Measurements from ENCODE around the gene MYOZ1.

MYOZ1 gene

GRCh38 chr10:73588656-73589055, 52.6 kb downstream of the MYOZ1 start:
- TF ChIP-seq CTCF (IDR thresholded peaks at IDR 0.05; ENCODE audit: low read depth, low read length), result no peak
- H3K4me3 ChIP-seq (ENCODE audit: low read depth, low read length), result no peak overlapping the region

- no peak overlapping the region for H3K4me3 ChIP-seq (ENCODE audit: low read depth, low read length)
- no peak for TF ChIP-seq CTCF (IDR thresholded peaks at IDR 0.05; ENCODE audit: low read depth, low read length)
Measured at GRCh38 chr10:73586583-73586984, 54.7 kb downstream of the MYOZ1 start.

- TF ChIP-seq CTCF (IDR thresholded peaks at IDR 0.05; ENCODE audit: low read depth, low read length), result no peak
- H3K4me3 ChIP-seq (ENCODE audit: low read depth, low read length), result no peak overlapping the region
Measured at GRCh38 chr10:73585327-73585726, 55.9 kb downstream of the MYOZ1 start.

GRCh38 chr10:73584737-73585136, 56.5 kb downstream of the MYOZ1 start:
- no peak for TF ChIP-seq CTCF (IDR thresholded peaks at IDR 0.05; ENCODE audit: low read depth, low read length)
- H3K4me3 ChIP-seq (ENCODE audit: low read depth, low read length), result no peak overlapping the region

GRCh38 chr10:73581918-73582317, 59.4 kb downstream of the MYOZ1 start:
- no peak for TF ChIP-seq CTCF (IDR thresholded peaks at IDR 0.05; ENCODE audit: low read depth, low read length)

More at GRCh38 chr10:73581918-73582317, 59.4 kb downstream of the MYOZ1 start:
- no peak overlapping the region for H3K4me3 ChIP-seq (ENCODE audit: low read depth, low read length)

All from WI38 (cell line).